Measurements from ENCODE around the gene INF2.

- TF ChIP-seq, protein P1, sequence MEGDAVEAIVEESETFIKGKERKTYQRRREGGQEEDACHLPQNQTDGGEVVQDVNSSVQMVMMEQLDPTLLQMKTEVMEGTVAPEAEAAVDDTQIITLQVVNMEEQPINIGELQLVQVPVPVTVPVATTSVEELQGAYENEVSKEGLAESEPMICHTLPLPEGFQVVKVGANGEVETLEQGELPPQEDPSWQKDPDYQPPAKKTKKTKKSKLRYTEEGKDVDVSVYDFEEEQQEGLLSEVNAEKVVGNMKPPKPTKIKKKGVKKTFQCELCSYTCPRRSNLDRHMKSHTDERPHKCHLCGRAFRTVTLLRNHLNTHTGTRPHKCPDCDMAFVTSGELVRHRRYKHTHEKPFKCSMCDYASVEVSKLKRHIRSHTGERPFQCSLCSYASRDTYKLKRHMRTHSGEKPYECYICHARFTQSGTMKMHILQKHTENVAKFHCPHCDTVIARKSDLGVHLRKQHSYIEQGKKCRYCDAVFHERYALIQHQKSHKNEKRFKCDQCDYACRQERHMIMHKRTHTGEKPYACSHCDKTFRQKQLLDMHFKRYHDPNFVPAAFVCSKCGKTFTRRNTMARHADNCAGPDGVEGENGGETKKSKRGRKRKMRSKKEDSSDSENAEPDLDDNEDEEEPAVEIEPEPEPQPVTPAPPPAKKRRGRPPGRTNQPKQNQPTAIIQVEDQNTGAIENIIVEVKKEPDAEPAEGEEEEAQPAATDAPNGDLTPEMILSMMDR (IDR thresholded peaks at IDR 0.05) = no peak
- TF ChIP-seq EZH2phosphoT487 (IDR thresholded peaks at IDR 0.05) (no peak), EZH2 (IDR thresholded peaks at IDR 0.05) (no peak)
These were observed 64.9 kb downstream of the INF2 start for GRCh38 chr14:104754213-104754851.

All from neural progenitor cell (in vitro differentiated cells).